SK-N-SH (cell line): Measurements from ENCODE around the gene PRKCI. TPM values are rescaled to one million over a fixed set of nuclear protein-coding genes. Genes with fewer than 3 reads are reported as not detected.

Experiments used
- CTCF ChIA-PET: fragments of 300-600, 350-600 bp; formaldehyde crosslinking; extraction: SDS; loops from one replicate; lab custom pipeline; 2021; lab: Yijun Ruan, JAX
- POLR2A ChIA-PET: fragments of 350-600 bp; sonication (Branson Sonifier 250); formaldehyde crosslinking; extraction: SDS; loops from one replicate; lab custom pipeline; 2020; ENCODE audit warnings: antibody characterized with exemption, inconsistent platforms; lab: Yijun Ruan, JAX
- DNase-seq: peaks from one replicate; pipeline ENCODE4 v3.0.0; 2012
- H2AFZ ChIP-seq: fragments of 200-600 bp; sonication (generic); 2 replicates; pipeline ENCODE4 v1.8.1; 2016; ENCODE audit warnings: antibody characterized with exemption, mild to moderate bottlenecking, low read depth
- H3F3A ChIP-seq: fragments of 200-600 bp; sonication (generic); replicated peaks from 2 replicates; pipeline ENCODE3; 2016; ENCODE audit warnings: antibody characterized with exemption, mild to moderate bottlenecking; ENCODE audit not compliant: insufficient read depth
- H3K27ac ChIP-seq, 2 experiments: fragments of 200-500 bp in 1 of 2; fragments of 200-600 bp in 1 of 2; sonication (Bioruptor generic) in 1 of 2; sonication (generic), shearing (Covaris generic) in 1 of 2; 2 replicates each; pipeline versions ENCODE4 v1.5.1 to v1.6.1; 2014 to 2016; ENCODE audit warnings: low read depth in 2 of 2, inconsistent platforms in 1 of 2, low read length in 1 of 2, mild to moderate bottlenecking in 1 of 2, mixed read lengths in 1 of 2
- H3K27me3 ChIP-seq: fragments of 200-600 bp; sonication (generic), shearing (Covaris generic); 2 replicates; pipeline ENCODE4 v1.6.1; 2016; ENCODE audit warnings: mixed run types; ENCODE audit not compliant: insufficient read depth
- H3K36me3 ChIP-seq, 2 experiments: fragments of 200-500 bp in 1 of 2; fragments of 200-600 bp in 1 of 2; sonication (Bioruptor generic) in 1 of 2; sonication (generic) in 1 of 2; replicated peaks in 1 of 2; 2 replicates each; pipeline versions ENCODE3 to v1.5.1; 2014 to 2016; ENCODE audit warnings: low read length in 1 of 2, mild to moderate bottlenecking in 1 of 2; ENCODE audit not compliant: insufficient read depth in 2 of 2, control insufficient read depth in 1 of 2
- H3K4me1 ChIP-seq, 2 experiments: fragments of 200-500 bp in 1 of 2; fragments of 200-600 bp in 1 of 2; sonication (Bioruptor generic) in 1 of 2; sonication (generic), shearing (Covaris generic) in 1 of 2; 2 replicates each; pipeline versions ENCODE4 v1.5.1 to v1.6.1; 2014 to 2016; ENCODE audit warnings: low read depth in 1 of 2, low read length in 1 of 2, mixed run types in 1 of 2; ENCODE audit not compliant: insufficient read depth in 2 of 2, control insufficient read depth in 1 of 2
- H3K4me2 ChIP-seq: fragments of 200-600 bp; sonication (generic), shearing (Covaris generic); 2 replicates; pipeline ENCODE4 v1.6.1; 2017; ENCODE audit warnings: mixed run types
- H3K4me3 ChIP-seq, 2 experiments: fragments of 200-500 bp in 1 of 2; fragments of 200-600 bp in 1 of 2; sonication (Bioruptor generic) in 1 of 2; sonication (generic), shearing (Covaris generic) in 1 of 2; 2 replicates each; pipeline versions ENCODE4 v1.5.1 to v1.8.1; 2014 to 2016; ENCODE audit warnings: low read depth in 2 of 2, inconsistent platforms in 1 of 2, low read length in 1 of 2, mild to moderate bottlenecking in 1 of 2, mixed read lengths in 1 of 2, moderate library complexity in 1 of 2
- H3K79me2 ChIP-seq: fragments of 200-600 bp; sonication (generic); 2 replicates; pipeline ENCODE4 v1.8.1; 2017; ENCODE audit warnings: mild to moderate bottlenecking; ENCODE audit not compliant: insufficient read depth
- H3K9ac ChIP-seq: fragments of 200-600 bp; sonication (generic); 2 replicates; pipeline ENCODE4 v1.6.1; 2017; ENCODE audit warnings: mixed run types
- H3K9me2 ChIP-seq: fragments of 200-600 bp; sonication (generic); 2 replicates; pipeline ENCODE4 v1.6.1; 2017; ENCODE audit warnings: mixed run types
- H3K9me3 ChIP-seq: fragments of 200-600 bp; sonication (generic); 2 replicates; pipeline ENCODE4 v1.6.1; 2017; ENCODE audit warnings: mixed run types, mild to moderate bottlenecking, moderate library complexity
- H4K20me1 ChIP-seq: fragments of 200-600 bp; sonication (generic); 2 replicates; pipeline ENCODE4 v1.6.1; 2017; ENCODE audit warnings: mild to moderate bottlenecking, mixed run types; ENCODE audit not compliant: insufficient read depth
- CHD2 ChIP-seq: fragments of 150-350 bp; IDR thresholded peaks from 2 replicates; pipeline ENCODE4 v1.6.1; 2018; ENCODE audit warnings: low read length; ENCODE audit not compliant: partially characterized antibody
- ELF1 ChIP-seq: IDR thresholded peaks from 2 replicates; pipeline ENCODE4 v1.4.0; 2012
- EP300 ChIP-seq, 2 experiments: IDR thresholded peaks; 2 replicates each; pipeline versions ENCODE4 v1.4.0 to v1.6.1; 2012; ENCODE audit warnings: borderline replicate concordance in 1 of 2, low read depth in 1 of 2, low read length in 1 of 2
- FOSL2 ChIP-seq: IDR thresholded peaks from 2 replicates; pipeline ENCODE4 v1.4.0; 2012; ENCODE audit warnings: low read depth, mild to moderate bottlenecking, moderate library complexity, borderline replicate concordance
- FOXM1 ChIP-seq: IDR thresholded peaks from 2 replicates; pipeline ENCODE4 v1.4.0; 2012; ENCODE audit warnings: low read depth, mild to moderate bottlenecking
- GABPA ChIP-seq: IDR thresholded peaks from 2 replicates; pipeline ENCODE4 v1.4.0; 2012; ENCODE audit warnings: low read depth, mild to moderate bottlenecking
- JUND ChIP-seq: IDR thresholded peaks from 2 replicates; pipeline ENCODE4 v1.4.0; 2012
- MXI1 ChIP-seq: IDR thresholded peaks from 2 replicates; pipeline ENCODE4 v1.6.1; 2012; ENCODE audit warnings: mild to moderate bottlenecking, low read depth, low read length, improper control_type of control experiment
- NRF1 ChIP-seq: IDR thresholded peaks from 2 replicates; pipeline ENCODE4 v1.6.1; 2012; ENCODE audit warnings: low read depth, mild to moderate bottlenecking, low read length
- POLR2AphosphoS5 ChIP-seq: IDR thresholded peaks from 2 replicates; pipeline ENCODE4 v1.6.1; 2012; ENCODE audit warnings: low read depth, low read length
- RCOR1 ChIP-seq: fragments of 150-350 bp; IDR thresholded peaks from 2 replicates; pipeline ENCODE4 v1.6.1; 2017; ENCODE audit warnings: antibody characterized with exemption, low read length
- SIN3A ChIP-seq: IDR thresholded peaks from 2 replicates; pipeline ENCODE4 v1.6.1; 2012; ENCODE audit warnings: low read depth, mild to moderate bottlenecking, low read length, moderate library complexity, borderline replicate concordance
- SMC3 ChIP-seq: IDR thresholded peaks from 2 replicates; pipeline ENCODE4 v1.6.1; 2012; ENCODE audit warnings: low read depth, low read length, improper control_type of control experiment
- TAF1 ChIP-seq: IDR thresholded peaks from 2 replicates; pipeline ENCODE4 v1.6.1; 2012; ENCODE audit warnings: low read depth, mild to moderate bottlenecking, low read length, moderate library complexity, borderline replicate concordance
- TCF12 ChIP-seq: IDR thresholded peaks from 2 replicates; pipeline ENCODE4 v1.4.0; 2012
- USF2 ChIP-seq: fragments of 150-350 bp; IDR thresholded peaks from 2 replicates; pipeline ENCODE4 v1.6.1; 2017; ENCODE audit warnings: antibody characterized with exemption, low read length, low read depth, borderline replicate concordance
- YY1 ChIP-seq: IDR thresholded peaks from 2 replicates; pipeline ENCODE4 v1.4.0; 2012; ENCODE audit warnings: low read depth, mild to moderate bottlenecking
- WGBS: methylation state at CpG from one replicate; pipeline ENCODE4 v1.1.6; 2017; ENCODE audit warnings: low lambda C conversion rate; 5-methylcytosine and 5-hydroxymethylcytosine counted together
- polyA plus RNA-seq, 3 experiments: library from polyadenylated mRNA; depleted of rRNA; stranded (reverse); fragments of >200 nt; gene quantifications; 2 replicates each; pipeline ENCODE4 v1.2.3, GENCODE V29; 2012
- TF ChIP-seq, protein P1 (sequence below): IDR thresholded peaks from 2 replicates; pipeline ENCODE4; 2012
- TF ChIP-seq, protein P2 (sequence below): IDR thresholded peaks from 2 replicates; pipeline ENCODE4 v1.4.0; 2012; ENCODE audit warnings: low read depth, borderline replicate concordance
- TF ChIP-seq, protein P3 (sequence below): fragments of 150-350 bp; IDR thresholded peaks from 2 replicates; pipeline ENCODE4 v1.6.1; 2016; ENCODE audit warnings: mild to moderate bottlenecking, low read depth, low read length

Gene PRKCI
- polyA plus RNA-seq, 1 of the 3 experiments (the other 2 are of a cell fraction): 10.1 TPM

- DNase-seq: no peak
- no peaks in the 10 kb centered on the region for H3K9me3 ChIP-seq
- ChIA-PET CTCF (interaction anchor here (1.1 kb wide), 1 partner anchor 176 kb away, joined by 3 read pairs; no protein-coding TSS in a partner anchor), POLR2A (interaction anchor here (0.6 kb wide), 1 partner anchor 662 kb away, joined by 3 read pairs; no protein-coding TSS in a partner anchor)
- H3F3A ChIP-seq: no peaks in the 10 kb centered on the region
- H3K27me3 ChIP-seq: no peaks in the 10 kb centered on the region
- H3K36me3 ChIP-seq: peaks cover 17 to 25% of the 10 kb centered on the region in 2 experiments
- H3K4me1 ChIP-seq: peaks cover 5 to 6% of the 10 kb centered on the region in 2 experiments; a peak in 3 of 4 replicates
- peak overlapping the region; percentile 85 to 94 for H3K4me3 ChIP-seq
- peak overlapping the region; percentile 87 for H2AFZ ChIP-seq
- H3K9me2 ChIP-seq: no peaks in the 10 kb centered on the region
- TF ChIP-seq SIN3A (0 out of 2 replicates have a peak, but pooled peaks have one; percentile 26), JUND (no peak)
- H4K20me1 ChIP-seq: peaks cover 3% of the 10 kb centered on the region; the same call in 1 of the 2 replicates
- peak overlapping the region; percentile 87 for H3K4me2 ChIP-seq
- H3K27ac ChIP-seq: peak overlapping the region; percentile 78 to 85
- 17% methylated on average over 16 of the region's 16 CpGs for WGBS
- H3K9ac ChIP-seq: peak overlapping the region; percentile 89
- peaks cover 61% of the 10 kb centered on the region for H3K79me2 ChIP-seq
Observed at GRCh38 chr3:170180079-170180907, 41.9 kb upstream of the PRKCI start.

GRCh38 chr3:170180908-170181885, 41.0 kb upstream of the PRKCI start, which contains the start of gene PHC3:
Gene PHC3 (minus strand): TSS chr3:170181733. CDS start chr3:170181715, 18 bp downstream.
- Histone ChIP-seq H3K4me2 (peak within 1 kb of the TSS; percentile 87), H3K79me2 (peaks cover 53% of the 10 kb centered on the region), H3K4me3 (peak within 1 kb of the TSS; percentile 85 to 94), H3K9me2 (no peaks in the 10 kb centered on the region), H3F3A (no peaks in the 10 kb centered on the region), H3K4me1 (peaks cover 5 to 6% of the 10 kb centered on the region in 2 experiments; a peak in 3 of 4 replicates), H3K27me3 (no peaks in the 10 kb centered on the region), H2AFZ (peak within 1 kb of the TSS; percentile 88), H3K9me3 (no peaks in the 10 kb centered on the region), H3K9ac (peak within 1 kb of the TSS; percentile 89), H4K20me1 (peaks cover 3% of the 10 kb centered on the region; the same call in 1 of the 2 replicates), H3K36me3 (peaks cover 17 to 23% of the 10 kb centered on the region in 2 experiments), H3K27ac (peak within 1 kb of the TSS; percentile 78 to 85)
- POLR2A ChIA-PET: interaction anchor here (0.6 kb wide), 1 partner anchor 10 kb away, joined by 3 read pairs; no protein-coding TSS in a partner anchor
- peak; percentile 99 for DNase-seq
- CTCF ChIA-PET: interaction anchor here (0.9 to 1.1 kb wide), 3 partner anchors 9 to 233 kb away, joined by 3 read pairs; no protein-coding TSS in a partner anchor
- WGBS: 2% methylated on average over 43 of the region's 71 CpGs
- TF ChIP-seq SIN3A (0 out of 2 replicates have a peak, but pooled peaks have one; percentile 31), POLR2AphosphoS5 (peak; percentile 85), ELF1 (peak; percentile 66), FOSL2 (no peak), USF2 (peak; percentile 87; the same call in 1 of the 2 replicates), YY1 (peak; percentile 89), SMC3 (no peak), RCOR1 (0 out of 2 replicates have a peak, but pooled peaks have one; percentile 33), MXI1 (peak; percentile 28), NRF1 (peak; percentile 95), CHD2 (peak; percentile 39), GABPA (no peak), TAF1 (peak; percentile 82), TCF12 (no peak), EP300 (IDR thresholded peaks at IDR 0.05; ENCODE audit: borderline replicate concordance in 1 of 2, low read depth in 1 of 2, low read length in 1 of 2) (no peak), FOXM1 (no peak)
- TF ChIP-seq, protein P1, sequence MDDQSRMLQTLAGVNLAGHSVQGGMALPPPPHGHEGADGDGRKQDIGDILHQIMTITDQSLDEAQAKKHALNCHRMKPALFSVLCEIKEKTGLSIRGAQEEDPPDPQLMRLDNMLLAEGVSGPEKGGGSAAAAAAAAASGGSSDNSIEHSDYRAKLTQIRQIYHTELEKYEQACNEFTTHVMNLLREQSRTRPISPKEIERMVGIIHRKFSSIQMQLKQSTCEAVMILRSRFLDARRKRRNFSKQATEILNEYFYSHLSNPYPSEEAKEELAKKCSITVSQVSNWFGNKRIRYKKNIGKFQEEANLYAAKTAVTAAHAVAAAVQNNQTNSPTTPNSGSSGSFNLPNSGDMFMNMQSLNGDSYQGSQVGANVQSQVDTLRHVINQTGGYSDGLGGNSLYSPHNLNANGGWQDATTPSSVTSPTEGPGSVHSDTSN: no peak
- TF ChIP-seq, protein P2, sequence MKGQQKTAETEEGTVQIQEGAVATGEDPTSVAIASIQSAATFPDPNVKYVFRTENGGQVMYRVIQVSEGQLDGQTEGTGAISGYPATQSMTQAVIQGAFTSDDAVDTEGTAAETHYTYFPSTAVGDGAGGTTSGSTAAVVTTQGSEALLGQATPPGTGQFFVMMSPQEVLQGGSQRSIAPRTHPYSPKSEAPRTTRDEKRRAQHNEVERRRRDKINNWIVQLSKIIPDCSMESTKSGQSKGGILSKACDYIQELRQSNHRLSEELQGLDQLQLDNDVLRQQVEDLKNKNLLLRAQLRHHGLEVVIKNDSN: peak; percentile 96
- TF ChIP-seq, protein P3, sequence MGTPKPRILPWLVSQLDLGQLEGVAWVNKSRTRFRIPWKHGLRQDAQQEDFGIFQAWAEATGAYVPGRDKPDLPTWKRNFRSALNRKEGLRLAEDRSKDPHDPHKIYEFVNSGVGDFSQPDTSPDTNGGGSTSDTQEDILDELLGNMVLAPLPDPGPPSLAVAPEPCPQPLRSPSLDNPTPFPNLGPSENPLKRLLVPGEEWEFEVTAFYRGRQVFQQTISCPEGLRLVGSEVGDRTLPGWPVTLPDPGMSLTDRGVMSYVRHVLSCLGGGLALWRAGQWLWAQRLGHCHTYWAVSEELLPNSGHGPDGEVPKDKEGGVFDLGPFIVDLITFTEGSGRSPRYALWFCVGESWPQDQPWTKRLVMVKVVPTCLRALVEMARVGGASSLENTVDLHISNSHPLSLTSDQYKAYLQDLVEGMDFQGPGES: no peak
